Fibroblast of lung (primary cell): ENCODE data around the gene AOC1.

ENCODE experiments used
- CTCF ChIP-seq, 2 donors: IDR thresholded peaks in 1 of 2; conservative IDR thresholded peaks in 1 of 2; 1 replicate in 1 of 2; 2 replicates in 1 of 2; pipeline ENCODE4 v1.5.1; 2011 to 2012; ENCODE audit warnings: low read length in 2 of 2, control low read depth in 1 of 2, inconsistent platforms in 1 of 2, low read depth in 1 of 2, mild to moderate bottlenecking in 1 of 2
- EZH2 ChIP-seq: IDR thresholded peaks from 2 replicates; pipeline ENCODE4 v1.5.1; 2012; ENCODE audit warnings: low read length, control low read depth, mild to moderate bottlenecking; ENCODE audit errors: missing control alignments

GRCh38 chr7:150828384-150828783, 23.9 kb upstream of the AOC1 start:
- TF ChIP-seq CTCF (conservative IDR thresholded peaks at IDR 0.05 in 1 of 2, IDR thresholded peaks at IDR 0.05 in 1 of 2; ENCODE audit: low read depth in 1 of 2, low read length in 2 of 2) (no peak), EZH2 (no peak)
